Keratinocyte (primary cell): ENCODE data around the gene FIZ1. TPM values are rescaled to one million over a fixed set of nuclear protein-coding genes. Genes with fewer than 3 reads are reported as not detected.

Experiments used
- DNase-seq: peaks from one replicate; pipeline ENCODE4 v3.0.0-alpha.2; 2011; ENCODE audit warnings: low read depth, missing footprints, low spot score
- FAIRE-seq: peaks from 2 replicates; lab custom pipeline; 2011; peaks lifted over from hg19 to GRCh38; lab: Jason Lieb, UNC
- H2AFZ ChIP-seq: 2 replicates; pipeline ENCODE4 v1.6.0; 2012; ENCODE audit warnings: low read length, control low read depth, inconsistent platforms; ENCODE audit not compliant: control insufficient read depth
- H3K27ac ChIP-seq: 2 replicates; pipeline ENCODE4 v1.5.1; 2011; ENCODE audit warnings: low read length; ENCODE audit not compliant: control insufficient read depth, insufficient read depth
- H3K27me3 ChIP-seq: 3 replicates; pipeline ENCODE4 v1.6.0; 2011; ENCODE audit warnings: low read length; ENCODE audit not compliant: control insufficient read depth, insufficient read depth; ENCODE audit errors: extremely low read depth
- H3K36me3 ChIP-seq, 2 experiments: 2 replicates in 1 of 2; 3 replicates in 1 of 2; pipeline ENCODE4 v1.5.1; 2011; ENCODE audit warnings: low read length in 2 of 2, mild to moderate bottlenecking in 1 of 2; ENCODE audit not compliant: control insufficient read depth in 2 of 2, insufficient read depth in 2 of 2; ENCODE audit errors: extremely low read depth in 1 of 2
- H3K4me1 ChIP-seq: 3 replicates; pipeline ENCODE4 v1.5.1; 2011; ENCODE audit warnings: low read length; ENCODE audit not compliant: control insufficient read depth, insufficient read depth; ENCODE audit errors: extremely low read depth
- H3K4me2 ChIP-seq: 3 replicates; pipeline ENCODE4 v1.6.0; 2011; ENCODE audit warnings: low read depth, low read length; ENCODE audit not compliant: control insufficient read depth, insufficient read depth; ENCODE audit errors: extremely low read depth
- H3K4me3 ChIP-seq, 3 experiments: fragments of 200-600 bp in 1 of 3; sonication (generic) in 1 of 3; 2 replicates in 2 of 3; 3 replicates in 1 of 3; pipeline ENCODE4 v1.5.1; 2011 to 2016; ENCODE audit warnings: low read length in 3 of 3, mild to moderate bottlenecking in 3 of 3, control low read depth in 2 of 3, inconsistent platforms in 1 of 3, low read depth in 1 of 3, mixed read lengths in 1 of 3, mixed run types in 1 of 3, moderate library complexity in 1 of 3; ENCODE audit not compliant: control insufficient read depth in 2 of 3, insufficient read depth in 2 of 3; ENCODE audit errors: extremely low read depth in 1 of 3
- H3K79me2 ChIP-seq: 2 replicates; pipeline ENCODE4 v1.6.0; 2012; ENCODE audit warnings: low read length; ENCODE audit not compliant: control insufficient read depth, insufficient read depth
- H3K9ac ChIP-seq: 3 replicates; pipeline ENCODE4 v1.6.0; 2011; ENCODE audit warnings: low read length; ENCODE audit not compliant: control insufficient read depth, insufficient read depth; ENCODE audit errors: extremely low read depth
- H3K9me1 ChIP-seq: 3 replicates; pipeline ENCODE4 v1.6.0; 2011; ENCODE audit warnings: low read length; ENCODE audit not compliant: control insufficient read depth, insufficient read depth; ENCODE audit errors: extremely low read depth
- H3K9me3 ChIP-seq: 2 replicates; pipeline ENCODE4 v1.5.1; 2012; ENCODE audit warnings: low read depth, low read length; ENCODE audit not compliant: control insufficient read depth
- H4K20me1 ChIP-seq: 3 replicates; pipeline ENCODE4 v1.6.0; 2011; ENCODE audit warnings: low read length; ENCODE audit not compliant: control insufficient read depth, insufficient read depth; ENCODE audit errors: extremely low read depth
- CTCF ChIP-seq, 3 experiments: IDR thresholded peaks in 1 of 3; conservative IDR thresholded peaks in 1 of 3; optimal IDR thresholded peaks in 1 of 3; 2 replicates in 2 of 3; 3 replicates in 1 of 3; pipeline versions ENCODE3 to v1.5.1; 2011; ENCODE audit warnings: low read length in 3 of 3, mild to moderate bottlenecking in 3 of 3, moderate library complexity in 2 of 3, control low read depth in 1 of 3, inconsistent platforms in 1 of 3; ENCODE audit not compliant: insufficient read depth in 2 of 3; ENCODE audit errors: extremely low read depth in 1 of 3
- EZH2 ChIP-seq: IDR thresholded peaks from one replicate; pipeline ENCODE4 v1.6.1; 2012; ENCODE audit warnings: inconsistent platforms, mild to moderate bottlenecking, low read length, moderate library complexity
- dilution Hi-C: fragments of 300-500 bp; cut with MboI; formaldehyde crosslinking; loops from one replicate; pipeline ENCODE4 v1.7.0; 2020; ENCODE audit warnings: low sequenced_read_pairs; ENCODE audit not compliant: extremely low pct_ligation_motif_present
- polyA plus RNA-seq, 5 experiments: library from polyadenylated mRNA; depleted of rRNA in 3 of 5; stranded (reverse) in 3 of 5; stranded (forward) in 1 of 5; unstranded in 1 of 5; fragments of >200 nt; gene quantifications; 1 replicate in 1 of 5; 2 replicates in 3 of 5; 3 replicates in 1 of 5; pipeline versions ENCODE4 v1.2.1 to v1.2.3, GENCODE V29; 2011 to 2012; ENCODE audit warnings: missing spikeins in 2 of 5, low read depth in 1 of 5, low replicate concordance in 1 of 5

Gene FIZ1
- polyA plus RNA-seq, 1 donor (not counting 4 experiments of a cell fraction or from before 2014, with no cell fraction given): 2.7 TPM

GRCh38 chr19:55635856-55636440 is 36.6 kb upstream of the FIZ1 start:
- no peak for DNase-seq
- Histone ChIP-seq H3K27ac (peak overlapping the region; percentile 94), H3K36me3 (peaks cover 0 to 2% of the 10 kb centered on the region in 2 experiments), H4K20me1 (no peaks in the 10 kb centered on the region), H3K4me1 (peaks cover 21% of the 10 kb centered on the region), H3K4me2 (peak overlapping the region; percentile 98), H3K9me3 (no peaks in the 10 kb centered on the region), H2AFZ (no peak overlapping the region), H3K27me3 (no peaks in the 10 kb centered on the region), H3K79me2 (peaks cover 34% of the 10 kb centered on the region), H3K9ac (peak overlapping the region; percentile 99), H3K4me3 (peak overlapping the region; percentile 88 to 99 (median 95)), H3K9me1 (peaks cover 2% of the 10 kb centered on the region)
- dilution Hi-C loops: no loop called here
- TF ChIP-seq CTCF (optimal IDR thresholded peaks at IDR 0.05 in 1 of 3, IDR thresholded peaks at IDR 0.05 in 1 of 3, conservative IDR thresholded peaks at IDR 0.05 in 1 of 3; ENCODE audit: extremely low read depth in 1 of 3, insufficient read depth in 2 of 3, low read length in 3 of 3) (no peak), EZH2 (no peak)
- FAIRE-seq: no peak

GRCh38 chr19:55635334-55635717 is 36.0 kb upstream of the FIZ1 start:
- Histone ChIP-seq H3K4me2 (peak overlapping the region; percentile 98), H3K79me2 (peaks cover 34% of the 10 kb centered on the region), H3K4me1 (peaks cover 19% of the 10 kb centered on the region), H3K9me3 (no peaks in the 10 kb centered on the region), H2AFZ (peak overlapping the region; percentile 76), H3K4me3 (peak overlapping the region; percentile 88 to 99 (median 95)), H3K27ac (peak overlapping the region; percentile 94), H3K9me1 (peaks cover 2% of the 10 kb centered on the region), H3K36me3 (peaks cover 0 to 2% of the 10 kb centered on the region in 2 experiments), H3K27me3 (no peaks in the 10 kb centered on the region), H3K9ac (peak overlapping the region; percentile 99), H4K20me1 (no peaks in the 10 kb centered on the region)
- TF ChIP-seq CTCF (optimal IDR thresholded peaks at IDR 0.05 in 1 of 3, IDR thresholded peaks at IDR 0.05 in 1 of 3, conservative IDR thresholded peaks at IDR 0.05 in 1 of 3; ENCODE audit: extremely low read depth in 1 of 3, insufficient read depth in 2 of 3, low read length in 3 of 3): no peak
- no peak for TF ChIP-seq EZH2
- DNase-seq (no peak), FAIRE-seq (no peak)
- dilution Hi-C loops: no loop called here
